WTC11 (cell line): ENCODE measurements around the gene GPX4.

Experiments
- ATF1 ChIP-seq: sonication (generic); formaldehyde crosslinking; IDR thresholded peaks from 2 replicates; pipeline ENCODE4 v1.8.1; 2023; ENCODE audit warnings: mild to moderate bottlenecking, moderate library complexity, missing genetic modification reagents
- ATF6 ChIP-seq: sonication (generic); formaldehyde crosslinking; IDR thresholded peaks from 2 replicates; pipeline ENCODE4 v1.8.1; 2023; ENCODE audit warnings: mild to moderate bottlenecking, missing genetic modification reagents
- CBFB ChIP-seq: sonication (generic); formaldehyde crosslinking; IDR thresholded peaks from 2 replicates; pipeline ENCODE4 v1.8.1; 2022; ENCODE audit warnings: mild to moderate bottlenecking, low read depth, missing genetic modification reagents
- CREB1 ChIP-seq: sonication (generic); formaldehyde crosslinking; IDR thresholded peaks from 2 replicates; pipeline ENCODE4 v1.8.0; 2023; ENCODE audit warnings: mild to moderate bottlenecking, missing genetic modification reagents
- ELF4 ChIP-seq: sonication (generic); formaldehyde crosslinking; IDR thresholded peaks from 2 replicates; pipeline ENCODE4 v1.8.1; 2022; ENCODE audit warnings: low read depth, mild to moderate bottlenecking, moderate library complexity, missing genetic modification reagents
- GTF2I ChIP-seq: fragments of 250-450 bp; sonication (Bioruptor Pico); conservative IDR thresholded peaks from 2 replicates; pipeline ENCODE4 v1.4.0; 2021; ENCODE audit warnings: mild to moderate bottlenecking
- NFE2L1 ChIP-seq: sonication (generic); formaldehyde crosslinking; IDR thresholded peaks from 2 replicates; pipeline ENCODE4 v1.8.1; 2023; ENCODE audit warnings: missing genetic modification reagents
- NFYB ChIP-seq: sonication (generic); formaldehyde crosslinking; conservative IDR thresholded peaks from 2 replicates; pipeline ENCODE4 v1.8.0; 2022; ENCODE audit warnings: low read depth, missing genetic modification reagents
- SOX15 ChIP-seq: fragments of 250-450 bp; sonication (Bioruptor Pico); IDR thresholded peaks from 2 replicates; pipeline ENCODE4 v1.9.0; 2021; ENCODE audit warnings: mild to moderate bottlenecking
- ZNF263 ChIP-seq: sonication (generic); formaldehyde crosslinking; IDR thresholded peaks from 2 replicates; pipeline ENCODE4 v1.8.1; 2022; ENCODE audit warnings: low read depth, mild to moderate bottlenecking, moderate library complexity, missing genetic modification reagents
- TF ChIP-seq, protein P1 (sequence below): fragments of 200-600 bp; IDR thresholded peaks from 2 replicates; pipeline ENCODE4 v1.8.0; 2022; ENCODE audit warnings: antibody characterized with exemption
- TF ChIP-seq, protein P2 (sequence below): sonication (generic); formaldehyde crosslinking; IDR thresholded peaks from 2 replicates; pipeline ENCODE4 v1.8.1; 2022; ENCODE audit warnings: mild to moderate bottlenecking, moderate library complexity, missing genetic modification reagents
- TF ChIP-seq, protein P3 (sequence below): sonication (generic); formaldehyde crosslinking; IDR thresholded peaks from 2 replicates; pipeline ENCODE4 v1.8.0; 2022; ENCODE audit warnings: missing genetic modification reagents

DNA sequence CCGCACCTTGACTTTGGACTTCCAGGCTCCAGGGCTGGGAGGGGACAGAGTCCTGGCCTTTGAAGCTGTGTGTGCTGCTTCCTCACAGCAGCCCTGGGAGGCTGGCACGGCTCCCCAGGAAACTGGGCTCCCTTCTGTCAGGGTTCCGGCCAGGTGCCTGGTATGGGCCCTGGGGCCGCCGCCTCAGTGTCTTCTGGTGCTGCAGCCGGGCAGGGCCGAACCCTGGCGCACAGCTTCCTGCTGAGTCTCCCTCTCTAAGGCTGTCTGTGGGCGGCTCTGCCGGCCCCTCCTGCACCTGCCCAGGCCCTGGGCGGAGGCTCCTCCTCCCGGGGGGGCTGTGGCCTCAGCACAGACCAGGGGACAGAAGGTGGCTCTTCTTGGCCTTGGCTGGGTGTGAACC, 32.4 kb downstream of the GPX4 start:
- TF ChIP-seq NFE2L1 (no peak), SOX15 (no peak), ELF4 (CRISPR knock-in tag) (no peak), CREB1 (CRISPR knock-in tag) (no peak), NFYB (CRISPR knock-in tag) (no peak), ATF1 (CRISPR knock-in tag) (no peak), GTF2I (CRISPR knock-in tag) (no peak), ATF6 (CRISPR knock-in tag) (no peak), CBFB (CRISPR knock-in tag) (no peak), ZNF263 (CRISPR knock-in tag) (no peak)
- TF ChIP-seq, protein P1, sequence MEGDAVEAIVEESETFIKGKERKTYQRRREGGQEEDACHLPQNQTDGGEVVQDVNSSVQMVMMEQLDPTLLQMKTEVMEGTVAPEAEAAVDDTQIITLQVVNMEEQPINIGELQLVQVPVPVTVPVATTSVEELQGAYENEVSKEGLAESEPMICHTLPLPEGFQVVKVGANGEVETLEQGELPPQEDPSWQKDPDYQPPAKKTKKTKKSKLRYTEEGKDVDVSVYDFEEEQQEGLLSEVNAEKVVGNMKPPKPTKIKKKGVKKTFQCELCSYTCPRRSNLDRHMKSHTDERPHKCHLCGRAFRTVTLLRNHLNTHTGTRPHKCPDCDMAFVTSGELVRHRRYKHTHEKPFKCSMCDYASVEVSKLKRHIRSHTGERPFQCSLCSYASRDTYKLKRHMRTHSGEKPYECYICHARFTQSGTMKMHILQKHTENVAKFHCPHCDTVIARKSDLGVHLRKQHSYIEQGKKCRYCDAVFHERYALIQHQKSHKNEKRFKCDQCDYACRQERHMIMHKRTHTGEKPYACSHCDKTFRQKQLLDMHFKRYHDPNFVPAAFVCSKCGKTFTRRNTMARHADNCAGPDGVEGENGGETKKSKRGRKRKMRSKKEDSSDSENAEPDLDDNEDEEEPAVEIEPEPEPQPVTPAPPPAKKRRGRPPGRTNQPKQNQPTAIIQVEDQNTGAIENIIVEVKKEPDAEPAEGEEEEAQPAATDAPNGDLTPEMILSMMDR: no peak
- TF ChIP-seq, protein P2, sequence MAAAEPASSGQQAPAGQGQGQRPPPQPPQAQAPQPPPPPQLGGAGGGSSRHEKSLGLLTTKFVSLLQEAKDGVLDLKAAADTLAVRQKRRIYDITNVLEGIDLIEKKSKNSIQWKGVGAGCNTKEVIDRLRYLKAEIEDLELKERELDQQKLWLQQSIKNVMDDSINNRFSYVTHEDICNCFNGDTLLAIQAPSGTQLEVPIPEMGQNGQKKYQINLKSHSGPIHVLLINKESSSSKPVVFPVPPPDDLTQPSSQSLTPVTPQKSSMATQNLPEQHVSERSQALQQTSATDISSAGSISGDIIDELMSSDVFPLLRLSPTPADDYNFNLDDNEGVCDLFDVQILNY (CRISPR knock-in tag): no peak
- TF ChIP-seq, protein P3, sequence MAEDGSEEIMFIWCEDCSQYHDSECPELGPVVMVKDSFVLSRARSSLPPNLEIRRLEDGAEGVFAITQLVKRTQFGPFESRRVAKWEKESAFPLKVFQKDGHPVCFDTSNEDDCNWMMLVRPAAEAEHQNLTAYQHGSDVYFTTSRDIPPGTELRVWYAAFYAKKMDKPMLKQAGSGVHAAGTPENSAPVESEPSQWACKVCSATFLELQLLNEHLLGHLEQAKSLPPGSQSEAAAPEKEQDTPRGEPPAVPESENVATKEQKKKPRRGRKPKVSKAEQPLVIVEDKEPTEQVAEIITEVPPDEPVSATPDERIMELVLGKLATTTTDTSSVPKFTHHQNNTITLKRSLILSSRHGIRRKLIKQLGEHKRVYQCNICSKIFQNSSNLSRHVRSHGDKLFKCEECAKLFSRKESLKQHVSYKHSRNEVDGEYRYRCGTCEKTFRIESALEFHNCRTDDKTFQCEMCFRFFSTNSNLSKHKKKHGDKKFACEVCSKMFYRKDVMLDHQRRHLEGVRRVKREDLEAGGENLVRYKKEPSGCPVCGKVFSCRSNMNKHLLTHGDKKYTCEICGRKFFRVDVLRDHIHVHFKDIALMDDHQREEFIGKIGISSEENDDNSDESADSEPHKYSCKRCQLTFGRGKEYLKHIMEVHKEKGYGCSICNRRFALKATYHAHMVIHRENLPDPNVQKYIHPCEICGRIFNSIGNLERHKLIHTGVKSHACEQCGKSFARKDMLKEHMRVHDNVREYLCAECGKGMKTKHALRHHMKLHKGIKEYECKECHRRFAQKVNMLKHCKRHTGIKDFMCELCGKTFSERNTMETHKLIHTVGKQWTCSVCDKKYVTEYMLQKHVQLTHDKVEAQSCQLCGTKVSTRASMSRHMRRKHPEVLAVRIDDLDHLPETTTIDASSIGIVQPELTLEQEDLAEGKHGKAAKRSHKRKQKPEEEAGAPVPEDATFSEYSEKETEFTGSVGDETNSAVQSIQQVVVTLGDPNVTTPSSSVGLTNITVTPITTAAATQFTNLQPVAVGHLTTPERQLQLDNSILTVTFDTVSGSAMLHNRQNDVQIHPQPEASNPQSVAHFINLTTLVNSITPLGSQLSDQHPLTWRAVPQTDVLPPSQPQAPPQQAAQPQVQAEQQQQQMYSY: no peak
